Epithelial cell of prostate (primary cell): ENCODE results near the gene ZCCHC10.

ENCODE experiments used
- DNase-seq: peaks from one replicate; pipeline ENCODE4 v3.0.0-alpha.2; 2011; ENCODE audit warnings: low read depth, low spot score
- H3K27ac ChIP-seq: fragments of 450-650 bp; 2 replicates; pipeline ENCODE4 v1.5.1; 2017; ENCODE audit warnings: mild to moderate bottlenecking

The ZCCHC10 gene

GRCh38 chr5:133025804-133026663 lies at the start of gene ZCCHC10:
Gene ZCCHC10, minus strand, starts transcription at chr5:133026549. Its CDS starts 12 bp downstream, at chr5:133026537.
- DNase-seq: peak; percentile 31
- peak within 1 kb of the TSS; percentile 74 for H3K27ac ChIP-seq

DNA sequence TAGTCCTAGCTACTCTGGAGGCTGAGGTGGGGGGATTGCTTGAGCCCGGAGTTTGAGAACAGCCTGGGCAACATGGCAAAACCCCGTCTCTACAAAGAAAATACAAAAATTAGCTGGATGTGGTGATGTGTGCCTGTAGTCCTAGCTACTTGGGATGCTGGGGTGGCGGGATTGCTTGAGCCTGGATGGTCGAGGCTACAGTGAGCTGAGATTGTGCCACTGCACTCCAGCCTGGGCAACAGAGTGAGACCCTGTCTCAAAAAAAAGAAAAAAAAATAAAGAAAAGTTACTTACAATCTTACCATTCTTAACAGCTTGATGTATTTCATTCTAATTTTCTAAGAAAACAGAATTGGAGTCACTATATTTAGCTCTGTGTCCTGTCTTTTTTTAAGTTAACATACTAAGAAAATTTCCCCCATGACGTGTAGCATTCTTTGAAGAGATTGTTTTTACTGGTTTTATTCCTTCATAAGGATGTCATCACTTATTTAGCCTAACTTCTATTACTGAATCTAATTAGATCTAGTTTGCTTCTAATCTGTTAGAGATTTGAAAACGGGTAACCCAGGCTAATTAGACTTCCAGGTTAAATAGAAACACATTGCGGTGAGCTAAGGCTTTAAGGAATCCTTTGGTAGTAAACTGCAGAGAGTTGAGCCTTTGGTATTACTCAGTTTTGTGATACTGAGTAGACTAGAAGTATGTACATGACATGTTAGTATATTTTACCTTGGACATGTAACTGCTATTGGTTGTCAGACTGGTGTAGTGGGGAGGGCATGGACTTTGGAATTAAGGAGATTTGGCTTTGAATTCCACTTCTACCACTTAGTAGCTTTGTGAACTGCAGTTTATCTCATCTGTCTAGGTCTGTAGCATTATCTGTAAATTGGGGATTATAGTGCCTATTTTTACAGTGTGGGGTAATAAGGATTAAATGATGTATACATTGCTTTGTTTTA lies 49.5 kb upstream of the ZCCHC10 start:
- H3K27ac ChIP-seq: no peak overlapping the region
- no peak for DNase-seq

GRCh38 chr5:133072021-133072420 lies 45.7 kb upstream of the ZCCHC10 start:
- H3K27ac ChIP-seq: no peak overlapping the region
- no peak for DNase-seq

GRCh38 chr5:133066045-133066444 lies 39.7 kb upstream of the ZCCHC10 start:
- no peak for DNase-seq

GRCh38 chr5:133065471-133065870 lies 39.1 kb upstream of the ZCCHC10 start:
- DNase-seq: peak; percentile 56
- H3K27ac ChIP-seq: peak overlapping the region; percentile 59

More at GRCh38 chr5:133066045-133066444, 39.7 kb upstream of the ZCCHC10 start:
- H3K27ac ChIP-seq: peak overlapping the region; percentile 59

DNA sequence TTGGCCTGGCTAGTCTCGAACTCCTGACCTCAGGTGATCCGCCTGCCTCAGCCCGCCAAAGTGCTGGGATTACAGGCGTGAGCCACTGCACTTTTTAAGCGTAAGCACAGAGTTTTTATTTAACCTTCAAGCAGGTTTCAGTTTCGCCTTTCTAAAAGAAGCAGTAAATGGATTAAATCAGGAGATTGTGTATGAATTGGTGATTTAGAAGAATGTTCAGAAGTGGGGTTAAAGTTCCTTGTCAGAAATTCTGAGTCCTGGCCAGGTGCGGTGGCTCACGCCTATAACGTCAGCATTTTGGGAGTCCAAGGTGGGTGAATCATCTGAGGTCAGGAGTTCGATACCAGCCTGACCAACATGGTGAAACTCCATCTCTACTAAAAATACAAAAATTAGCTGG lies 37.6 kb upstream of the ZCCHC10 start:
- peak overlapping the region; percentile 59 for H3K27ac ChIP-seq
- no peak for DNase-seq

- no peak for DNase-seq
Measured at GRCh38 chr5:133062276-133062675, 35.9 kb upstream of the ZCCHC10 start.

DNA sequence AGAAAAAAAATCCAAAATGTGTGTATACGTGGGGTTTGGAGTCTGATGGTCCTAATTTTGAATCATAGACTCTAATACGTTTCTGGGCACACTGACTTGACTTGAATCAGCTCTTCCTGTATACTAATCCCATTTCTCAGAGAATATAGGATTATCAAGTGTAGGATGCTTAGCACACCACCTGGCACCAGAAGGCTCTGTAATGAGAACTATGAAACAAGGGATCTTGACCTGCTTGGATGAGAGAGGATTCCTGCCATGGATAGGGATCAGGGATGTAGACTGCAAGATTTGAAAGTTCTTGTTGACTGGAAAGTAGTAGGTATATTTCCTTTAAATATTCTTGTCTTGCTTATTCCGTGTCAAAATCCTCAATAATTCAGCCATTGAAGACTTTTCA lies 33.3 kb upstream of the ZCCHC10 start:
- no peak overlapping the region for H3K27ac ChIP-seq
- no peak for DNase-seq

More at GRCh38 chr5:133062276-133062675, 35.9 kb upstream of the ZCCHC10 start:
- peak overlapping the region; percentile 10 for H3K27ac ChIP-seq

GRCh38 chr5:133056891-133057290 lies 30.5 kb upstream of the ZCCHC10 start:
- no peak for DNase-seq
- H3K27ac ChIP-seq: no peak overlapping the region

DNA sequence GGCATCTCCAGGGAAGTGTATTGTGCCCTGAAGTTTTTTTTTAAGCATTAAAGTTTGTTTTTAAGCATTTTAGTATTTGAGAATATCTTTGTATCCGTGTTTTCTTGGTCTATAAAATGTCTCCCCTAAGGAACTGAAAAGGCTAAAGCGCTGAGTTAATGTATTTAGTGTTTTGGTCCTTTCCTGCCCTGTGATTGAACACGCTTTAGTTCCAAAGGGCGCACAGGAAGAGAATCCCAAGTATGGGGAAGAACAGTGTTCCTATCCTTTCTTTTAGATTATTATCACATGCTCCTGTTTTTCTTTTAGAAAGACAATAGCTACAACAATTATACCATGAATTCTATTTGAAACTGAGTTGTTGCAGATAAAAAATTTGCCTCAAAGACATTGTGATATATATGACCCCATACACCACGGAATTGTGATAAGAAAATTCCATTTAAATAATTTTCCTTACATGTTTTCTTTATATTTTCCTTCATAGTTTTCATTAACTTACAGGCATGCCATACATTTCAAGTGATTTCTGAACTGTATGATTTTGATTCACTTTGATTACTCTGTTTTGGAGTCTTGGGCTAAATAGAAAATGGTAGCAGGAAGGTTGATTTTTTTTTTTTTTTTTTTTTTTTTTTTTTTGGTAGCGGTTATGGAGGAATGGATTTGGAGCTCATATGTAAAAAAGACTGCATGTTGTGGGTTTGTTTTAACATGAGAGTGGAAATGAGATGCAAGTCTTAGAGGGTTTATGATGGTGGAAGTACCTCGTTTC lies 28.5 kb upstream of the ZCCHC10 start:
- H3K27ac ChIP-seq: no peak overlapping the region
- DNase-seq: no peak

DNA sequence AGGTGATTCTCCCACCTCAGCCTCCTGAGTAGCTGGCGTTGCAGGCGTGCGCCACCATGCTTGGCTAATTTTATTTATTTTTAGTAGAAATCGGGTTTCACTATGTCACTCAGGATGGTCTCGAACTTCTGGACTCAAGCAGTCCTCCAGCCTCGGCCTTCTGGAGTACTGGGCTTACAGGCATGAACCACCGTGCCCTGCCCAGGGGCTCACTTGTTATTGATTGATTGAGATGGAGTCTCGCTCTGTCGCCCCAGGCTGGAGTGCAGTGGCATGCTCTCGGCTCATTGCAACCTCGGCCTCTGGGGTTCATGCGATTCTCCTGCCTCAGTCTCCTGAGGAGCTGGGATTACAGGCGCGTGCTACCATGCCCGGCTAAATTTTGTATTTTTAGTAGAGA lies 27.1 kb upstream of the ZCCHC10 start:
- no peak for DNase-seq
- no peak overlapping the region for H3K27ac ChIP-seq

- peak overlapping the region; percentile 98 for H3K27ac ChIP-seq
- DNase-seq: no peak
Measured at GRCh38 chr5:133052317-133053175, 26.2 kb upstream of the ZCCHC10 start.

- H3K27ac ChIP-seq: peak within 1 kb of the TSS; percentile 98
- peak; percentile 91 for DNase-seq
Measured at GRCh38 chr5:133051542-133052316, 25.4 kb upstream of the ZCCHC10 start, which contains the start of gene HSPA4. Gene HSPA4, plus strand, starts transcription at chr5:133052013. Its CDS starts 238 bp downstream, at chr5:133052251.

- H3K27ac ChIP-seq: peak overlapping the region; percentile 98
- no peak for DNase-seq
Measured at GRCh38 chr5:133051061-133051541, 24.8 kb upstream of the ZCCHC10 start.

GRCh38 chr5:133050521-133050920 lies 24.2 kb upstream of the ZCCHC10 start:
- H3K27ac ChIP-seq: peak overlapping the region; percentile 98
- DNase-seq: no peak

GRCh38 chr5:133049726-133050048 lies 23.3 kb upstream of the ZCCHC10 start:
- peak overlapping the region; percentile 2 for H3K27ac ChIP-seq

GRCh38 chr5:133048993-133049725 lies 22.8 kb upstream of the ZCCHC10 start:
- H3K27ac ChIP-seq: peak overlapping the region; percentile 2
- no peak for DNase-seq

More at GRCh38 chr5:133049726-133050048, 23.3 kb upstream of the ZCCHC10 start:
- DNase-seq: no peak
